ENCODE measurements around the gene MRPL36. TPM values are rescaled to one million over a fixed set of nuclear protein-coding genes. Genes with fewer than 3 reads are reported as not detected.

Gene MRPL36
- total and polyA plus RNA-seq, 2 of the 4 experiments (the other 2 are of a cell fraction) = 85.9 to 103 TPM

- TF ChIP-seq MAZ (IDR thresholded peaks at IDR 0.05; ENCODE audit: borderline replicate concordance, low read depth, low read length) (no peak), MXI1 (IDR thresholded peaks at IDR 0.05; ENCODE audit: borderline replicate concordance, low read depth, low read length) (no peak), CEBPB (IDR thresholded peaks at IDR 0.05; ENCODE audit: low read depth, low read length) (no peak), RCOR1 (IDR thresholded peaks at IDR 0.05; ENCODE audit: insufficient replicate concordance, low read length) (peak; percentile 66), FOS (IDR thresholded peaks at IDR 0.05; ENCODE audit: low read depth, low read length) (no peak), POLR2A (IDR thresholded peaks at IDR 0.05; ENCODE audit: low read depth, low read length) (no peak), RAD21 (IDR thresholded peaks at IDR 0.05; ENCODE audit: low read length) (no peak), NFE2L2 (IDR thresholded peaks at IDR 0.05; ENCODE audit: low read depth, low read length) (no peak)
These were observed 1.0 kb upstream of the MRPL36 start (continued) for GRCh38 chr5:1800472-1801221.

Measured in IMR-90 (cell line).